H9 (cell line): ENCODE results near the gene TOGARAM2. TPM values are rescaled to one million over a fixed set of nuclear protein-coding genes. Genes with fewer than 3 reads are reported as not detected.

Experiments
- DNase-seq: peaks from one replicate; pipeline ENCODE4 v3.0.0-alpha.2; 2017
- H2AFZ ChIP-seq: one replicate; pipeline ENCODE4 v1.6.1; 2013; ENCODE audit warnings: mild to moderate bottlenecking, low read length, control low read depth, moderate library complexity
- H2AK5ac ChIP-seq: 2 replicates; pipeline ENCODE4 v1.6.1; 2013; ENCODE audit warnings: low read length, control low read depth, mixed read lengths; ENCODE audit not compliant: insufficient read length
- H2BK120ac ChIP-seq: one replicate; pipeline ENCODE4 v1.6.1; 2013; ENCODE audit warnings: low read depth, mild to moderate bottlenecking, low read length, control low read depth, inconsistent platforms; ENCODE audit not compliant: poor library complexity, severe bottlenecking
- H2BK12ac ChIP-seq: 2 replicates; pipeline ENCODE4 v1.6.1; 2013; ENCODE audit warnings: low read length, control low read depth, mixed read lengths, low read depth; ENCODE audit not compliant: insufficient read length
- H2BK15ac ChIP-seq: 2 replicates; pipeline ENCODE4 v1.6.1; 2013; ENCODE audit warnings: low read depth, low read length, control low read depth
- H2BK20ac ChIP-seq: one replicate; pipeline ENCODE4 v1.6.1; 2013; ENCODE audit warnings: low read depth, mild to moderate bottlenecking, low read length, control low read depth, inconsistent platforms; ENCODE audit not compliant: poor library complexity, severe bottlenecking
- H2BK5ac ChIP-seq: 2 replicates; pipeline ENCODE4 v1.6.1; 2013; ENCODE audit warnings: low read length, control low read depth, mixed read lengths; ENCODE audit not compliant: insufficient read length
- H3K14ac ChIP-seq: 2 replicates; pipeline ENCODE4 v1.6.1; 2013; ENCODE audit warnings: low read length, control low read depth; ENCODE audit not compliant: insufficient read depth
- H3K18ac ChIP-seq: 2 replicates; pipeline ENCODE4 v1.6.1; 2013; ENCODE audit warnings: low read depth, mild to moderate bottlenecking, mixed read lengths, low read length, control low read depth; ENCODE audit not compliant: insufficient read length
- H3K23ac ChIP-seq: 2 replicates; pipeline ENCODE4 v1.6.1; 2013; ENCODE audit warnings: low read length, control low read depth, mixed read lengths, low read depth; ENCODE audit not compliant: insufficient read length
- H3K23me2 ChIP-seq: 2 replicates; pipeline ENCODE4 v1.6.1; 2013; ENCODE audit warnings: low read depth, mild to moderate bottlenecking, mixed read lengths, low read length, control low read depth; ENCODE audit not compliant: insufficient read length, poor library complexity, severe bottlenecking
- H3K27ac ChIP-seq: 2 replicates; pipeline ENCODE4 v1.5.1; 2013; ENCODE audit warnings: low read length, control low read depth, mixed read lengths, low read depth; ENCODE audit not compliant: insufficient read length
- H3K27me3 ChIP-seq: 2 replicates; pipeline ENCODE4 v1.6.1; 2013; ENCODE audit warnings: low read length, control low read depth, inconsistent platforms; ENCODE audit not compliant: insufficient read depth
- H3K4ac ChIP-seq: 2 replicates; pipeline ENCODE4 v1.6.1; 2013; ENCODE audit warnings: low read depth, mild to moderate bottlenecking, control low read depth, inconsistent platforms, low read length, moderate library complexity
- H3K4me1 ChIP-seq: 2 replicates; pipeline ENCODE4 v1.6.1; 2013; ENCODE audit warnings: low read length, control low read depth, inconsistent platforms; ENCODE audit not compliant: insufficient read depth
- H3K4me2 ChIP-seq: 2 replicates; pipeline ENCODE4 v1.6.1; 2013; ENCODE audit warnings: low read length, control low read depth, mixed read lengths; ENCODE audit not compliant: insufficient read length, insufficient read depth
- H3K56ac ChIP-seq: 2 replicates; pipeline ENCODE4 v1.6.1; 2013; ENCODE audit warnings: low read depth, mild to moderate bottlenecking, mixed read lengths, low read length, control low read depth; ENCODE audit not compliant: insufficient read length
- H3K79me1 ChIP-seq: 2 replicates; pipeline ENCODE4 v1.6.1; 2013; ENCODE audit warnings: low read depth, mild to moderate bottlenecking, moderate library complexity, low read length, control low read depth, inconsistent platforms; ENCODE audit not compliant: insufficient read depth, poor library complexity, severe bottlenecking
- H3K79me2 ChIP-seq: 2 replicates; pipeline ENCODE4 v1.6.1; 2013; ENCODE audit warnings: low read length, control low read depth, inconsistent platforms; ENCODE audit not compliant: insufficient read depth
- H3K9ac ChIP-seq: 2 replicates; pipeline ENCODE4 v1.6.1; 2013; ENCODE audit warnings: low read length, control low read depth, mixed read lengths; ENCODE audit not compliant: insufficient read length; ENCODE audit errors: extremely low read depth
- H3K9me3 ChIP-seq: one replicate; pipeline ENCODE4 v1.6.1; 2013; ENCODE audit warnings: low read depth, low read length, inconsistent platforms; ENCODE audit not compliant: control insufficient read depth
- H3T11ph ChIP-seq: one replicate; pipeline ENCODE4 v1.6.1; 2013; ENCODE audit warnings: mild to moderate bottlenecking, low read length, control low read depth, inconsistent platforms
- H4K20me1 ChIP-seq: one replicate; pipeline ENCODE4 v1.6.1; 2013; ENCODE audit not compliant: control insufficient read depth, insufficient read length, insufficient read depth
- H4K5ac ChIP-seq: 2 replicates; pipeline ENCODE4 v1.6.1; 2013; ENCODE audit warnings: low read depth, mild to moderate bottlenecking, mixed read lengths, low read length, control low read depth; ENCODE audit not compliant: insufficient read length
- H4K8ac ChIP-seq: replicated peaks from 2 replicates; pipeline ENCODE4 v1.6.1; 2013; ENCODE audit warnings: low read length, control low read depth, mixed read lengths, low read depth; ENCODE audit not compliant: insufficient read length
- H4K91ac ChIP-seq: 2 replicates; pipeline ENCODE4 v1.6.1; 2013; ENCODE audit warnings: low read depth, mild to moderate bottlenecking, moderate library complexity, mixed read lengths, low read length, control low read depth; ENCODE audit not compliant: insufficient read length
- H3K27ac Mint-ChIP-seq, 3 experiments: 2 replicates in 2 of 3; 3 replicates in 1 of 3; pipeline ENCODE4 v1.8.0; 2020 to 2021; ENCODE audit warnings: mixed read lengths in 3 of 3, mild to moderate bottlenecking in 1 of 3, moderate library complexity in 1 of 3
- H3K27me3 Mint-ChIP-seq: 2 replicates; pipeline ENCODE4 v1.8.0; 2021; ENCODE audit warnings: low read depth, mild to moderate bottlenecking, moderate library complexity, mixed read lengths
- H3K36me3 Mint-ChIP-seq, 3 experiments: 2 replicates in 2 of 3; 3 replicates in 1 of 3; pipeline ENCODE4 v1.8.0; 2020 to 2021; ENCODE audit warnings: low read depth in 3 of 3, mixed read lengths in 3 of 3; ENCODE audit not compliant: insufficient read depth in 1 of 3
- H3K4me1 Mint-ChIP-seq, 2 experiments: 2 replicates each; pipeline ENCODE4 v1.8.0; 2020; ENCODE audit warnings: mixed read lengths in 2 of 2
- H3K4me3 Mint-ChIP-seq, 2 experiments: 2 replicates in 1 of 2; 3 replicates in 1 of 2; pipeline ENCODE4 v1.8.0; 2020 to 2021; ENCODE audit warnings: mild to moderate bottlenecking in 2 of 2, mixed read lengths in 2 of 2, moderate library complexity in 1 of 2
- H3K9me3 Mint-ChIP-seq, 2 experiments: 2 replicates in 1 of 2; 3 replicates in 1 of 2; pipeline ENCODE4 v1.8.0; 2020; ENCODE audit warnings: mild to moderate bottlenecking in 2 of 2, mixed read lengths in 2 of 2, moderate library complexity in 1 of 2
- CTCF ChIP-seq: fragments of 200-600 bp; sonication (generic); conservative IDR thresholded peaks from 3 replicates; pipeline ENCODE4 v1.8.0; 2021; ENCODE audit warnings: antibody characterized with exemption, mild to moderate bottlenecking
- WGBS: extraction: QIAGEN DNeasy Blood & Tissue Kit; methylation state at CpG from one replicate; pipeline ENCODE4 v1.1.7; 2013; ENCODE audit warnings: missing lambda C conversion rate, low lambda C conversion rate, mixed read lengths; ENCODE audit not compliant: insufficient read length; ENCODE audit errors: extremely low coverage; 5-methylcytosine and 5-hydroxymethylcytosine counted together
- total RNA-seq: library from RNA; stranded (reverse); gene quantifications from 2 replicates; pipeline ENCODE4 v1.2.1, GENCODE V29; 2021

Gene TOGARAM2
- total RNA-seq, 1 experiment from 2014 or later: 0.83 TPM

GRCh38 chr2:28981620-28982376 is 700 bp downstream of the TOGARAM2 start:
- no peaks in the 10 kb centered on the region for H3K9me3 ChIP-seq
- no peak overlapping the region for H4K91ac ChIP-seq
- Mint-ChIP-seq H3K9me3 (no peaks in the 10 kb centered on the region), H3K36me3 (no peaks in the 10 kb centered on the region), H3K27me3 (no peaks in the 10 kb centered on the region; the same call in 1 of the 2 replicates), H3K4me1 (peaks cover 4 to 5% of the 10 kb centered on the region in 2 experiments), H3K4me3 (no peak overlapping the region), H3K27ac (no peak overlapping the region)
- no peak overlapping the region for H3T11ph ChIP-seq
- no peak overlapping the region for H2AFZ ChIP-seq
- H3K9ac ChIP-seq: no peak overlapping the region
- H3K56ac ChIP-seq: no peak overlapping the region
- TF ChIP-seq CTCF: no peak
- no peak overlapping the region for H4K8ac ChIP-seq
- WGBS: no CpG with 5 or more reads among the region's 11 CpGs
- H2BK15ac ChIP-seq: no peak overlapping the region
- H2BK120ac ChIP-seq: no peak overlapping the region
- no peaks in the 10 kb centered on the region for H3K79me2 ChIP-seq
- H3K27me3 ChIP-seq: no peaks in the 10 kb centered on the region
- H3K79me1 ChIP-seq: no peaks in the 10 kb centered on the region
- no peak overlapping the region for H3K4ac ChIP-seq
- no peak overlapping the region for H2BK5ac ChIP-seq
- H2BK20ac ChIP-seq: no peak overlapping the region
- no peak overlapping the region for H2BK12ac ChIP-seq
- H3K23ac ChIP-seq: no peak overlapping the region
- no peak overlapping the region for H3K27ac ChIP-seq
- H3K18ac ChIP-seq: no peak overlapping the region
- no peaks in the 10 kb centered on the region for H3K23me2 ChIP-seq
- H3K14ac ChIP-seq: no peak overlapping the region
- H3K4me1 ChIP-seq: no peaks in the 10 kb centered on the region
- H3K4me2 ChIP-seq: no peak overlapping the region
- no peak overlapping the region for H4K5ac ChIP-seq
- DNase-seq: no peak
- H4K20me1 ChIP-seq: no peaks in the 10 kb centered on the region
- no peak overlapping the region for H2AK5ac ChIP-seq
